HG03558 (cell line): ENCODE data around the gene PA2G4.

Experiments used
- ATAC-seq: cut with Tn5 transposase; IDR thresholded peaks from one replicate; pipeline ENCODE4 v1.9.1; 2021; ENCODE audit warnings: moderate number of reproducible peaks; ENCODE audit not compliant: unreplicated experiment; ENCODE audit errors: extremely low read depth

PA2G4 gene

DNA sequence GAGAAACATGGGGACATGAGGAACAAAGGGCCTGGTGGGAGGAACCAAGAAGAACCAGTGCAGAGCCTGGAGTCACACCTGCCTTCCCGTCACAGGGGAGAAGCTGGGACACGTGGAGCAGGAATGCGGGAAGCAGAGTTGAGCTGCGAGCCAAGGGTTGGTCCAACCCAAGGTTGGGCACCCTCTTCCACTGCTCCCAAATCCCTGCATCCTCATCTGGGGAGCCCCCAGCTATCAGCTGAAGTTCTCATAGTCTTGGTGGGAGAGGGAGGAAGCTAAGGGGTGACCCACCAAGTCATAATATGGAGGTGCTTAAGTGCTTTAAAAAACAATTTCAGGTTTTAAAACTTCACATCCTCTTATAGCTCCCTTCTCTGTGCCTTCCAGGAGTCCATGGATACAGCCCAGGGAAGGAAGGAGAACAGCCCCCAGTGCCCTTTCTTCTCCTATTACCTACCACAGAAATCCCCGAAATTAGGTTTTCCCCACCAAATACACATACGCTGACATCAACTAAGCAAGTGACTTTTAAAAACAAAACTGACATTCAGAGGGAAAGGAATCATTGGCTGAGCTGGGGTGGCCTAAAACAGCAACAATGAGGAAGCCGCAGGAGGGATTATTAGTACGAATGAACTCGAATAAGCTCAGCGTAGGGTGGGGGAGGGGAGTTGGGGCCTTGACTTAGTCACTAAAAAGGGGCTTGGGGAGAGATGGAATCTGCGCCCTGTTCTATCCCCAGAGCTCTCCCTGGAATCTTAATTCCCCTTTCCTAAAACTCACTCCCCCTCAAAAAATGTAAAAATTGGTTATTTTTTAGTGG, 58.3 kb downstream of the PA2G4 start:
- ATAC-seq = no peak
